GM23338 (cell line): ENCODE data around the gene CLOCK. TPM values are rescaled to one million over a fixed set of nuclear protein-coding genes. Genes with fewer than 3 reads are reported as not detected.

Source experiments
- ATAC-seq: fragments of 200-7000 bp; cut with Tn5 transposase; 3 replicates; pipeline ENCODE4 v1.9.1; 2020
- DNase-seq: peaks from one replicate; pipeline ENCODE4 v3.0.0-alpha.2; 2015; ENCODE audit warnings: low spot score
- H2AFZ ChIP-seq: fragments of 200-600 bp; sonication (generic); 2 replicates; pipeline ENCODE4 v1.8.0; 2016; ENCODE audit warnings: antibody characterized with exemption, mild to moderate bottlenecking, moderate library complexity
- H3F3A ChIP-seq: fragments of 200-600 bp; sonication (generic); replicated peaks from 2 replicates; pipeline ENCODE4 v1.8.0; 2017; ENCODE audit warnings: antibody characterized with exemption, mixed run types, low read depth
- H3K27ac ChIP-seq: fragments of 200-600 bp; sonication (generic); 2 replicates; pipeline ENCODE4 v1.6.1; 2016; ENCODE audit warnings: low read depth
- H3K27me3 ChIP-seq: fragments of 200-600 bp; sonication (generic); 2 replicates; pipeline ENCODE4 v1.8.0; 2016; ENCODE audit warnings: mild to moderate bottlenecking, mixed run types, moderate library complexity; ENCODE audit not compliant: insufficient read depth
- H3K36me3 ChIP-seq: fragments of 200-600 bp; sonication (generic); 2 replicates; pipeline ENCODE4 v1.8.0; 2016; ENCODE audit warnings: mild to moderate bottlenecking; ENCODE audit not compliant: insufficient read depth
- H3K4me1 ChIP-seq: fragments of 200-600 bp; sonication (generic); 2 replicates; pipeline ENCODE4 v1.8.0; 2016; ENCODE audit warnings: mild to moderate bottlenecking, moderate library complexity; ENCODE audit not compliant: insufficient read depth
- H3K4me2 ChIP-seq: fragments of 200-600 bp; sonication (generic); 2 replicates; pipeline ENCODE4 v1.7.1; 2017; ENCODE audit warnings: mixed run types
- H3K4me3 ChIP-seq: fragments of 200-600 bp; sonication (generic); 2 replicates; pipeline ENCODE4 v1.6.1; 2016; ENCODE audit warnings: mixed run types
- H3K79me2 ChIP-seq: fragments of 200-600 bp; sonication (generic); replicated peaks from 2 replicates; pipeline ENCODE4 v1.8.0; 2017; ENCODE audit warnings: mild to moderate bottlenecking; ENCODE audit not compliant: insufficient read depth
- H3K9me2 ChIP-seq: fragments of 200-600 bp; sonication (generic); 2 replicates; pipeline ENCODE4 v1.8.0; 2017; ENCODE audit not compliant: insufficient read depth
- H4K20me1 ChIP-seq: fragments of 200-600 bp; sonication (generic); replicated peaks from 2 replicates; pipeline ENCODE4 v1.8.0; 2017; ENCODE audit warnings: mild to moderate bottlenecking; ENCODE audit not compliant: insufficient read depth
- H3K27ac Mint-ChIP-seq: 2 replicates; pipeline ENCODE4 v1.8.0; 2020; ENCODE audit warnings: inconsistent platforms, mild to moderate bottlenecking, moderate library complexity, mixed read lengths
- H3K27me3 Mint-ChIP-seq: 3 replicates; pipeline ENCODE4 v1.8.0; 2022; ENCODE audit warnings: low read depth, mild to moderate bottlenecking, moderate library complexity, mixed read lengths, inconsistent platforms; ENCODE audit not compliant: insufficient read depth, poor library complexity
- H3K36me3 Mint-ChIP-seq: 3 replicates; pipeline ENCODE4 v1.8.0; 2021; ENCODE audit warnings: low read depth, mild to moderate bottlenecking, inconsistent platforms, moderate library complexity, mixed read lengths
- H3K4me1 Mint-ChIP-seq: 3 replicates; pipeline ENCODE4 v1.8.0; 2020; ENCODE audit warnings: mild to moderate bottlenecking, inconsistent platforms, mixed read lengths
- H3K4me3 Mint-ChIP-seq: 3 replicates; pipeline ENCODE4 v1.8.0; 2021; ENCODE audit warnings: moderate library complexity, mild to moderate bottlenecking, inconsistent platforms, mixed read lengths
- H3K9me3 Mint-ChIP-seq: 3 replicates; pipeline ENCODE4 v1.8.0; 2020; ENCODE audit warnings: moderate library complexity, mild to moderate bottlenecking, inconsistent platforms, mixed read lengths
- CREB1 ChIP-seq: fragments of 250-450 bp; sonication (Bioruptor Pico); IDR thresholded peaks from 2 replicates; pipeline ENCODE4 v1.5.0; 2020; ENCODE audit warnings: low read depth, mild to moderate bottlenecking, moderate library complexity
- CTCF ChIP-seq, 2 experiments: fragments of 200-600 bp in 1 of 2; sonication (generic) in 1 of 2; conservative IDR thresholded peaks; 2 replicates each; pipeline versions ENCODE4 v1.5.1 to v1.6.1; 2016 to 2017; ENCODE audit warnings: antibody characterized with exemption in 2 of 2, low read depth in 2 of 2, mild to moderate bottlenecking in 2 of 2, moderate library complexity in 1 of 2
- EZH2 ChIP-seq: fragments of 200-600 bp; sonication (generic); IDR thresholded peaks from one replicate; pipeline ENCODE4 v1.8.0; 2017; ENCODE audit warnings: antibody characterized with exemption, mild to moderate bottlenecking, low read depth; ENCODE audit not compliant: unreplicated experiment
- JUNB ChIP-seq: IDR thresholded peaks from one replicate; pipeline ENCODE4 v1.6.1; 2016; ENCODE audit warnings: antibody characterized with exemption; ENCODE audit not compliant: unreplicated experiment
- NANOG ChIP-seq: IDR thresholded peaks from 2 replicates; pipeline ENCODE4 v1.6.1; 2016; ENCODE audit warnings: antibody characterized with exemption, borderline replicate concordance
- REST ChIP-seq: IDR thresholded peaks from one replicate; pipeline ENCODE4 v1.6.1; 2018; ENCODE audit warnings: antibody characterized with exemption; ENCODE audit not compliant: unreplicated experiment
- STAT1 ChIP-seq: IDR thresholded peaks from one replicate; pipeline ENCODE4 v1.6.1; 2016; ENCODE audit warnings: antibody characterized with exemption; ENCODE audit not compliant: unreplicated experiment
- ZNF331 ChIP-seq: fragments of 250-450 bp; sonication (Bioruptor Pico); IDR thresholded peaks from 2 replicates; pipeline ENCODE4 v1.5.0; 2020; ENCODE audit warnings: low read depth, mild to moderate bottlenecking, moderate library complexity
- ZNF462 ChIP-seq: fragments of 250-450 bp; sonication (Bioruptor Pico); IDR thresholded peaks from 2 replicates; pipeline ENCODE4 v1.5.0; 2020; ENCODE audit warnings: mild to moderate bottlenecking, moderate library complexity
- polyA plus RNA-seq: library from polyadenylated mRNA; unstranded; fragments of >200 nt; fragmentation: Nextera tagmentation; extraction: Ambion mirVana; gene quantifications from 2 replicates; pipeline ENCODE4 v1.2.1, GENCODE V29; 2016
- total RNA-seq: library from RNA; depleted of rRNA; stranded (reverse); fragments of >200 nt; shearing (Covaris generic); gene quantifications from 2 replicates; pipeline ENCODE4 v1.2.3, GENCODE V29; 2014

The CLOCK gene
- total and polyA plus RNA-seq, 2 experiments from 2014 or later = 17.1 to 28.8 TPM

- no peak for TF ChIP-seq ZNF462 (CRISPR knock-in tag)
- no peak for TF ChIP-seq JUNB
- no peak for TF ChIP-seq CTCF (conservative IDR thresholded peaks at IDR 0.05; ENCODE audit: low read depth in 2 of 2)
- TF ChIP-seq CREB1 = no peak
- TF ChIP-seq STAT1 = no peak
- TF ChIP-seq EZH2 = no peak
Observed at GRCh38 chr4:55578341-55579010, 31.8 kb upstream of the CLOCK start (continued).

GRCh38 chr4:55575513-55575912 lies 28.8 kb upstream of the CLOCK start:
- Histone ChIP-seq H3K4me2 (no peak overlapping the region), H2AFZ (no peak overlapping the region), H3F3A (no peaks in the 10 kb centered on the region), H3K9me2 (0 out of 2 replicates have a peak, but pooled peaks cover 4% of the 10 kb centered on the region), H3K27me3 (no peaks in the 10 kb centered on the region), H3K79me2 (no peaks in the 10 kb centered on the region), H3K36me3 (peaks cover 22% of the 10 kb centered on the region), H3K4me1 (no peaks in the 10 kb centered on the region), H4K20me1 (no peaks in the 10 kb centered on the region), H3K27ac (no peak overlapping the region), H3K4me3 (no peak overlapping the region)
- DNase-seq (no peak), ATAC-seq (no peak)
- Mint-ChIP-seq H3K4me1 (no peaks in the 10 kb centered on the region; the same call in 2 of the 3 replicates), H3K36me3 (peaks cover 42% of the 10 kb centered on the region), H3K27me3 (peaks cover 3% of the 10 kb centered on the region), H3K9me3 (peaks cover 50% of the 10 kb centered on the region), H3K4me3 (no peak overlapping the region), H3K27ac (no peak overlapping the region)
- TF ChIP-seq REST (no peak), EZH2 (no peak), NANOG (no peak), ZNF331 (CRISPR knock-in tag) (no peak), CREB1 (no peak)
